IMR-90 (cell line): ENCODE results near the gene TXNDC9. TPM values are rescaled to one million over a fixed set of nuclear protein-coding genes. Genes with fewer than 3 reads are reported as not detected.

Experiments used
- ATAC-seq: fragments of 200-7000 bp; cut with Tn5 transposase; 2 replicates; pipeline ENCODE4 v1.9.1; 2020; ENCODE audit warnings: low read depth, mild to moderate bottlenecking, moderate library complexity
- BruUV-seq: library from RNA; stranded (reverse); fragments of 400-500 nt; replicated peaks from 2 replicates; lab custom pipeline; 2021; lab: Mats Ljungman, UMichigan
- CTCF ChIA-PET: fragments of 300-600 bp; formaldehyde crosslinking; extraction: SDS; loops from one replicate; lab custom pipeline; 2021; ENCODE audit warnings: antibody characterized with exemption; lab: Yijun Ruan, JAX
- POLR2A ChIA-PET: fragments of 300-600 bp; sonication (Branson Sonifier 250); formaldehyde crosslinking; loops from one replicate; lab custom pipeline; 2022; ENCODE audit warnings: antibody characterized with exemption; ENCODE audit not compliant: unreplicated experiment; lab: Charles Lee
- DNase-seq: peaks from one replicate; pipeline ENCODE4 v3.0.0; 2013
- H2AFZ ChIP-seq: replicated peaks from 2 replicates; pipeline ENCODE3; 2013; ENCODE audit warnings: low read length, mild to moderate bottlenecking; ENCODE audit not compliant: poor library complexity
- H2AK5ac ChIP-seq: 2 replicates; pipeline ENCODE4 v1.6.1; 2013; ENCODE audit warnings: low read depth, low read length, inconsistent platforms
- H2AK9ac ChIP-seq: replicated peaks from 2 replicates; pipeline ENCODE3; 2013; ENCODE audit warnings: mild to moderate bottlenecking, low read depth, low read length, moderate library complexity; ENCODE audit not compliant: poor library complexity
- H2BK120ac ChIP-seq: 2 replicates; pipeline ENCODE4 v1.6.1; 2013; ENCODE audit warnings: low read depth, low read length, inconsistent platforms
- H2BK15ac ChIP-seq: 3 replicates; pipeline ENCODE4 v1.6.1; 2013; ENCODE audit warnings: low read depth, low read length, inconsistent platforms
- H2BK20ac ChIP-seq: 2 replicates; pipeline ENCODE4 v1.6.1; 2013; ENCODE audit warnings: low read depth, mild to moderate bottlenecking, inconsistent platforms, low read length, moderate library complexity
- H2BK5ac ChIP-seq: 2 replicates; pipeline ENCODE4 v1.6.1; 2013; ENCODE audit warnings: mild to moderate bottlenecking, low read depth, low read length, inconsistent platforms; ENCODE audit not compliant: poor library complexity, severe bottlenecking
- H3K14ac ChIP-seq: replicated peaks from 2 replicates; pipeline ENCODE4 v1.6.1; 2013; ENCODE audit warnings: low read depth, low read length, inconsistent platforms
- H3K18ac ChIP-seq: 2 replicates; pipeline ENCODE4 v1.6.1; 2013; ENCODE audit warnings: low read depth, low read length, control low read depth
- H3K23ac ChIP-seq: 2 replicates; pipeline ENCODE4 v1.6.1; 2013; ENCODE audit warnings: low read depth, low read length, inconsistent platforms
- H3K27ac ChIP-seq: 2 replicates; pipeline ENCODE4 v1.5.1; 2013; ENCODE audit warnings: mild to moderate bottlenecking, control low read depth, low read length; ENCODE audit not compliant: insufficient read depth
- H3K27me3 ChIP-seq: 2 replicates; pipeline ENCODE4 v1.6.1; 2013; ENCODE audit warnings: low read length; ENCODE audit not compliant: control insufficient read depth, insufficient read depth
- H3K36me3 ChIP-seq: 2 replicates; pipeline ENCODE4 v1.6.1; 2013; ENCODE audit warnings: low read length, mixed read lengths; ENCODE audit not compliant: control insufficient read depth, insufficient read depth
- H3K4ac ChIP-seq: 2 replicates; pipeline ENCODE4 v1.6.1; 2013; ENCODE audit warnings: low read depth, low read length, inconsistent platforms
- H3K4me1 ChIP-seq: 2 replicates; pipeline ENCODE4 v1.6.1; 2013; ENCODE audit warnings: low read length, mixed read lengths; ENCODE audit not compliant: control insufficient read depth, insufficient read depth
- H3K4me2 ChIP-seq: 2 replicates; pipeline ENCODE4 v1.6.1; 2013; ENCODE audit warnings: low read depth, mild to moderate bottlenecking, control low read depth, low read length, moderate library complexity
- H3K4me3 ChIP-seq: 2 replicates; pipeline ENCODE4 v1.5.1; 2013; ENCODE audit warnings: low read depth, mild to moderate bottlenecking, control low read depth, low read length, moderate library complexity; ENCODE audit not compliant: insufficient read depth
- H3K56ac ChIP-seq: 2 replicates; pipeline ENCODE4 v1.6.1; 2013; ENCODE audit warnings: low read length, inconsistent platforms; ENCODE audit not compliant: insufficient read depth; ENCODE audit errors: extremely low read depth
- H3K79me1 ChIP-seq, 2 experiments: 2 replicates each; pipeline ENCODE4 v1.6.1; 2013; ENCODE audit warnings: low read length in 2 of 2, inconsistent platforms in 1 of 2, low read depth in 1 of 2
- H3K9ac ChIP-seq: 2 replicates; pipeline ENCODE4 v1.6.1; 2013; ENCODE audit warnings: low read depth, low read length, control low read depth
- H3K9me1 ChIP-seq: 2 replicates; pipeline ENCODE4 v1.6.1; 2013; ENCODE audit warnings: low read length, inconsistent platforms; ENCODE audit not compliant: insufficient read depth
- H3K9me3 ChIP-seq: 2 replicates; pipeline ENCODE4 v1.6.1; 2013; ENCODE audit warnings: low read length; ENCODE audit not compliant: control insufficient read depth, insufficient read depth
- H4K20me1 ChIP-seq: 2 replicates; pipeline ENCODE4 v1.6.1; 2013; ENCODE audit warnings: low read length, inconsistent platforms; ENCODE audit not compliant: insufficient read depth
- H4K5ac ChIP-seq: 2 replicates; pipeline ENCODE4 v1.6.1; 2013; ENCODE audit warnings: mild to moderate bottlenecking, low read depth, low read length, control low read depth
- H4K8ac ChIP-seq, 2 experiments: 2 replicates each; pipeline ENCODE4 v1.6.1; 2013; ENCODE audit warnings: low read depth in 2 of 2, low read length in 2 of 2, control low read depth in 1 of 2, inconsistent platforms in 1 of 2
- H4K91ac ChIP-seq: 2 replicates; pipeline ENCODE4 v1.6.1; 2013; ENCODE audit warnings: low read depth, low read length, inconsistent platforms; ENCODE audit not compliant: insufficient read depth
- BHLHE40 ChIP-seq: fragments of 150-350 bp; IDR thresholded peaks from 2 replicates; pipeline ENCODE4 v1.6.1; 2016; ENCODE audit warnings: mild to moderate bottlenecking, low read depth, low read length
- POLR2A ChIP-seq: IDR thresholded peaks from 2 replicates; pipeline ENCODE4 v1.6.1; 2012; ENCODE audit warnings: mild to moderate bottlenecking, low read depth, low read length
- WGBS, 2 experiments: methylation state at CpG; one replicate each; pipeline versions ENCODE4 v1.1.5 to v1.1.7; 2013; ENCODE audit warnings: missing lambda C conversion rate in 2 of 2; ENCODE audit not compliant: insufficient read length in 1 of 2; ENCODE audit errors: extremely low coverage in 2 of 2; 5-methylcytosine and 5-hydroxymethylcytosine counted together
- dilution Hi-C: fragments of 300-500 bp; cut with HindIII; formaldehyde crosslinking; loops from one replicate; pipeline ENCODE4 v1.14.3; 2018; ENCODE audit warnings: low sequenced_read_pairs; ENCODE audit not compliant: unreplicated experiment
- in situ Hi-C: fragments of 300-500 bp; cut with MboI; formaldehyde crosslinking; loops from 3 replicates; pipeline ENCODE4 v1.14.3; 2019; ENCODE audit warnings: low sequenced_read_pairs, inconsistent platforms, mixed read lengths
- intact Hi-C: fragments of 100-400 bp; cut with micrococcal nuclease; formaldehyde crosslinking; loops from 2 replicates; pipeline ENCODE4 v1.10.0; 2022
- polyA plus RNA-seq, 3 experiments: library from polyadenylated mRNA; depleted of rRNA; stranded (reverse); fragments of >200 nt; gene quantifications; 2 replicates each; pipeline ENCODE4 v1.2.3, GENCODE V29; 2012; ENCODE audit warnings: low replicate concordance in 1 of 3
- total RNA-seq: library from RNA; depleted of rRNA; stranded (reverse); fragments of >200 nt; gene quantifications from 2 replicates; pipeline ENCODE4 v1.2.3, GENCODE V29; 2012

Gene TXNDC9
- total and polyA plus RNA-seq, 2 of the 4 experiments (the other 2 are of a cell fraction), result 33.9 to 55.4 TPM

- Histone ChIP-seq H3K9me1 (no peaks in the 10 kb centered on the region), H3K27me3 (no peaks in the 10 kb centered on the region), H3K4me1 (no peaks in the 10 kb centered on the region), H2AK9ac (peak overlapping the region; percentile 49), H4K5ac (peak overlapping the region; percentile 63; the same call in 1 of the 2 replicates), H4K20me1 (peaks cover 22% of the 10 kb centered on the region; the same call in 1 of the 2 replicates), H2AFZ (peak overlapping the region; percentile 98), H2BK120ac (0 out of 2 replicates have a peak overlapping the region, but pooled peaks have one; percentile 29), H3K14ac (peak overlapping the region; percentile 23; the same call in 1 of the 2 replicates), H4K8ac (peak overlapping the region; percentile 25 to 92), H3K9ac (peak overlapping the region; percentile 72), H2BK20ac (no peak overlapping the region), H3K56ac (peak overlapping the region; percentile 51), H3K23ac (peak overlapping the region; percentile 88), H3K36me3 (peaks cover 6% of the 10 kb centered on the region), H2BK5ac (peak overlapping the region; percentile 61), H2BK15ac (no peak overlapping the region), H3K18ac (peak overlapping the region; percentile 34; the same call in 1 of the 2 replicates), H3K27ac (peak overlapping the region; percentile 75), H3K9me3 (no peaks in the 10 kb centered on the region), H3K4me3 (peak overlapping the region; percentile 69), H3K79me1 (peaks cover 0 to 41% of the 10 kb centered on the region in 2 experiments; a peak in 3 of 4 replicates), H3K4ac (peak overlapping the region; percentile 71), H3K4me2 (peak overlapping the region; percentile 94), H2AK5ac (no peak overlapping the region), H4K91ac (peak overlapping the region; percentile 28; the same call in 1 of the 2 replicates)
- ChIA-PET POLR2A (interaction anchor here (0.7 kb wide), 1 partner anchor 48 kb away, joined by 3 read pairs; no protein-coding TSS in a partner anchor), CTCF (interaction anchor here (0.9 to 1.3 kb wide), 6 partner anchors 9 to 155 kb away, joined by 3 to 4 read pairs (median 3); partner anchors contain the start of gene REV1)
- in situ Hi-C loops, result loop anchor here (10.0 kb wide), 1 partner anchor 152 kb away; the partner anchor contains the start of genes MITD1 and MRPL30
- no CpG with 5 or more reads among the region's 8 CpGs for WGBS, 2 experiments
- intact Hi-C loops, result loop anchor here (1.0 kb wide), 2 partner anchors 154 to 155 kb away; partner anchors contain the start of genes MITD1, MRPL30 and REV1
- DNase-seq, result no peak
- ATAC-seq, result peak; percentile 3
- dilution Hi-C loops, result no loop called here
- no TSS peak for BruUV-seq
- TF ChIP-seq POLR2A, result 0 out of 2 replicates have a peak, but pooled peaks have one; percentile 11
- no peak for TF ChIP-seq BHLHE40
These were observed 625 bp upstream of the TXNDC9 start for GRCh38 chr2:99336804-99337112.
